Skeletal muscle tissue (tissue), 4 donors: Measurements from ENCODE around the gene CHRNE. TPM values are rescaled to one million over a fixed set of nuclear protein-coding genes. Genes with fewer than 3 reads are reported as not detected.

Experiments used
- H3K27ac ChIP-seq: one replicate; pipeline ENCODE4 v1.7.0; 2013; ENCODE audit warnings: mild to moderate bottlenecking, low read depth, low read length, inconsistent platforms
- H3K27me3 ChIP-seq, 3 donors: one replicate each; pipeline ENCODE4 v1.7.0; 2013; ENCODE audit warnings: low read length in 3 of 3; ENCODE audit not compliant: control insufficient read depth in 3 of 3, insufficient read depth in 3 of 3
- H3K36me3 ChIP-seq, 3 donors: one replicate each; pipeline ENCODE4 v1.7.0; 2013; ENCODE audit warnings: low read length in 3 of 3; ENCODE audit not compliant: control insufficient read depth in 3 of 3, insufficient read depth in 3 of 3
- H3K4me1 ChIP-seq, 3 donors: one replicate each; pipeline ENCODE4 v1.7.0; 2013; ENCODE audit warnings: low read length in 3 of 3, mild to moderate bottlenecking in 3 of 3; ENCODE audit not compliant: control insufficient read depth in 3 of 3, insufficient read depth in 3 of 3
- H3K4me3 ChIP-seq, 3 donors: one replicate each; pipeline ENCODE4 v1.7.0; 2013; ENCODE audit warnings: low read length in 3 of 3
- H3K9ac ChIP-seq, 3 donors: one replicate each; pipeline ENCODE4 v1.7.0; 2013; ENCODE audit warnings: low read length in 3 of 3, mild to moderate bottlenecking in 3 of 3, moderate library complexity in 2 of 3, low read depth in 1 of 3
- H3K9me3 ChIP-seq, 3 donors: one replicate each; pipeline ENCODE4 v1.7.0; 2013; ENCODE audit warnings: low read length in 3 of 3; ENCODE audit not compliant: control insufficient read depth in 3 of 3
- total RNA-seq: library from RNA; depleted of rRNA; stranded (reverse); fragments of >200 nt; gene quantifications from one replicate; pipeline ENCODE4 v1.2.3, GENCODE V29; 2014
- donor health status: Osteomylitis.

The CHRNE gene
- 1.0 TPM for total RNA-seq

- H3K4me3 ChIP-seq: peak within 1 kb of the TSS; percentile 4 to 30 (median 13)
- H3K27me3 ChIP-seq: peaks cover 0 to 24% (median 12%) of the 10 kb centered on the region in 3 donors
- H3K9ac ChIP-seq: peak within 1 kb of the TSS in 2 of 3 donors; percentile 30 to 33
- no peaks in the 10 kb centered on the region for H3K9me3 ChIP-seq
- H3K27ac ChIP-seq: peak within 1 kb of the TSS; percentile 29
- H3K36me3 ChIP-seq: no peaks in the 10 kb centered on the region
- H3K4me1 ChIP-seq: peaks cover 23 to 32% (median 25%) of the 10 kb centered on the region in 3 donors
Measured at GRCh38 chr17:4903051-4903818, at the start of gene CHRNE. CHRNE (minus strand) TSS chr17:4903098; CDS start chr17:4903063, 35 bp downstream.

GRCh38 chr17:4951486-4951885 is 48.6 kb upstream of the CHRNE start:
- H3K4me1 ChIP-seq: peaks cover 41 to 64% (median 49%) of the 10 kb centered on the region in 3 donors
- peaks cover 32 to 40% (median 36%) of the 10 kb centered on the region in 3 donors for H3K36me3 ChIP-seq
- peak overlapping the region; percentile 81 to 86 (median 85) for H3K4me3 ChIP-seq
- H3K27ac ChIP-seq: peak overlapping the region; percentile 98
- peak overlapping the region; percentile 89 to 99 (median 97) for H3K9ac ChIP-seq
- no peaks in the 10 kb centered on the region for H3K9me3 ChIP-seq
- no peaks in the 10 kb centered on the region for H3K27me3 ChIP-seq

- H3K4me1 ChIP-seq: peaks cover 41 to 64% (median 49%) of the 10 kb centered on the region in 3 donors
Measured at GRCh38 chr17:4950746-4951204, 47.9 kb upstream of the CHRNE start, which contains the start of gene ENO3. ENO3 (plus strand) TSS chr17:4951119; CDS start chr17:4951830, 711 bp downstream.

GRCh38 chr17:4950075-4950745 is 47.3 kb upstream of the CHRNE start:
- Histone ChIP-seq H3K4me3 (peak overlapping the region; percentile 81 to 86 (median 85)), H3K36me3 (peaks cover 29 to 38% (median 32%) of the 10 kb centered on the region in 3 donors), H3K27ac (peak overlapping the region; percentile 98), H3K27me3 (no peaks in the 10 kb centered on the region), H3K9me3 (no peaks in the 10 kb centered on the region), H3K4me1 (peaks cover 42 to 64% (median 49%) of the 10 kb centered on the region in 3 donors), H3K9ac (peak overlapping the region; percentile 89 to 99 (median 97))

More at GRCh38 chr17:4950746-4951204, 47.9 kb upstream of the CHRNE start, which contains the start of gene ENO3:
- peak within 1 kb of the TSS; percentile 98 for H3K27ac ChIP-seq
- no peaks in the 10 kb centered on the region for H3K9me3 ChIP-seq
- H3K9ac ChIP-seq: peak within 1 kb of the TSS; percentile 89 to 99 (median 97)
- H3K36me3 ChIP-seq: peaks cover 31 to 38% (median 33%) of the 10 kb centered on the region in 3 donors
- H3K27me3 ChIP-seq: no peaks in the 10 kb centered on the region
- peak within 1 kb of the TSS; percentile 81 to 86 (median 85) for H3K4me3 ChIP-seq

- Histone ChIP-seq H3K4me1 (peaks cover 44 to 66% (median 51%) of the 10 kb centered on the region in 3 donors), H3K9ac (peak overlapping the region; percentile 77 to 90 (median 89)), H3K9me3 (no peaks in the 10 kb centered on the region), H3K36me3 (peaks cover 31 to 39% (median 34%) of the 10 kb centered on the region in 3 donors), H3K27ac (peak overlapping the region; percentile 98), H3K4me3 (peak overlapping the region; percentile 74 to 98 (median 83)), H3K27me3 (no peaks in the 10 kb centered on the region)
Measured at GRCh38 chr17:4949321-4950074, 46.6 kb upstream of the CHRNE start.

GRCh38 chr17:4948931-4949320 is 46.0 kb upstream of the CHRNE start:
- Histone ChIP-seq H3K4me1 (peaks cover 42 to 64% (median 45%) of the 10 kb centered on the region in 3 donors), H3K27ac (peak overlapping the region; percentile 98), H3K36me3 (peaks cover 32 to 44% (median 37%) of the 10 kb centered on the region in 3 donors), H3K4me3 (peak overlapping the region; percentile 91 to 98 (median 95)), H3K27me3 (no peaks in the 10 kb centered on the region), H3K9me3 (no peaks in the 10 kb centered on the region), H3K9ac (peak overlapping the region; percentile 77 to 90 (median 89))

GRCh38 chr17:4948166-4948930 is 45.5 kb upstream of the CHRNE start, which contains the start of gene PFN1:
PFN1 (minus strand) TSS chr17:4948530; CDS start chr17:4948394, 136 bp downstream.
- Histone ChIP-seq H3K4me1 (peaks cover 38 to 61% (median 39%) of the 10 kb centered on the region in 3 donors), H3K36me3 (peaks cover 29 to 43% (median 36%) of the 10 kb centered on the region in 3 donors), H3K9me3 (no peaks in the 10 kb centered on the region), H3K9ac (peak within 1 kb of the TSS; percentile 89 to 97 (median 93)), H3K27me3 (no peaks in the 10 kb centered on the region), H3K27ac (peak within 1 kb of the TSS; percentile 98), H3K4me3 (peak within 1 kb of the TSS; percentile 91 to 98 (median 95))

- peaks cover 33 to 63% (median 38%) of the 10 kb centered on the region in 3 donors for H3K4me1 ChIP-seq
Measured at GRCh38 chr17:4947411-4948165, 44.7 kb upstream of the CHRNE start.

More at GRCh38 chr17:4947411-4948165, 44.7 kb upstream of the CHRNE start:
- peak overlapping the region; percentile 83 to 98 (median 95) for H3K4me3 ChIP-seq
- no peaks in the 10 kb centered on the region for H3K9me3 ChIP-seq
- H3K9ac ChIP-seq: peak overlapping the region; percentile 89 to 97 (median 93)
- H3K27me3 ChIP-seq: no peaks in the 10 kb centered on the region
- peak overlapping the region; percentile 98 for H3K27ac ChIP-seq
- peaks cover 32 to 43% (median 37%) of the 10 kb centered on the region in 3 donors for H3K36me3 ChIP-seq
